GM13977 (cell line): Measurements from ENCODE around the gene GNG2.
A peak's percentile ranks its signal among the peaks of the same experiment; 100 is the strongest.

Source experiments
- DNase-seq: peaks from one replicate; pipeline ENCODE4 v3.0.0; 2012; ENCODE audit warnings: low spot score
- in situ Hi-C: fragments of 300-500 bp; cut with MboI; formaldehyde crosslinking; loops from one replicate; pipeline ENCODE4 v1.12.0; 2022; ENCODE audit warnings: low sequenced_read_pairs, low pct_unique_long_range_greater_than_20kb, mixed read lengths, inconsistent platforms; ENCODE audit not compliant: unreplicated experiment
- TF ChIP-seq, protein P1 (sequence below): IDR thresholded peaks from 2 replicates; pipeline ENCODE4 v1.5.1; 2012; ENCODE audit warnings: mild to moderate bottlenecking, control low read depth; ENCODE audit not compliant: insufficient read depth; ENCODE audit errors: extremely low read depth, missing control alignments

Gene GNG2

DNA sequence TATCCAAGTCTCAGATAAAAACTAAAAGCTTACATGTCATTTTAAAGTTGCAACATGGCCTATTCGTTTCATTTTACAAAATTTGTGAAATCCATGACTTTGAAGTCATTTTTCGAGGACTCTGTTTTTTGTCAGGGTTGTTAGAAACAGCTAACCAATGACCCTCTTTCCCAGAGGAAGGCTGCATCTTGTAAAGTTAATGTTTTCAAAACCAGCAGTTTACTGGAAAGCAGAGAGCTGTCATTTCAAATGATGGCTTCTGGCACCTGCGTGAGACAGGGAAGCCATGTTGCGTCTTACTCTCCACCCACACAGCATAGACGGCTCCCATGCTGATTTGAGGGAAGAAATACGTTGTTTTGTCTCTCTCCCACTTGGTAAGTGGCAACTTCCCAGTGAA, 78.8 kb downstream of the GNG2 start:
- in situ Hi-C loops = no loop called here
- DNase-seq = no peak
- TF ChIP-seq, protein P1, sequence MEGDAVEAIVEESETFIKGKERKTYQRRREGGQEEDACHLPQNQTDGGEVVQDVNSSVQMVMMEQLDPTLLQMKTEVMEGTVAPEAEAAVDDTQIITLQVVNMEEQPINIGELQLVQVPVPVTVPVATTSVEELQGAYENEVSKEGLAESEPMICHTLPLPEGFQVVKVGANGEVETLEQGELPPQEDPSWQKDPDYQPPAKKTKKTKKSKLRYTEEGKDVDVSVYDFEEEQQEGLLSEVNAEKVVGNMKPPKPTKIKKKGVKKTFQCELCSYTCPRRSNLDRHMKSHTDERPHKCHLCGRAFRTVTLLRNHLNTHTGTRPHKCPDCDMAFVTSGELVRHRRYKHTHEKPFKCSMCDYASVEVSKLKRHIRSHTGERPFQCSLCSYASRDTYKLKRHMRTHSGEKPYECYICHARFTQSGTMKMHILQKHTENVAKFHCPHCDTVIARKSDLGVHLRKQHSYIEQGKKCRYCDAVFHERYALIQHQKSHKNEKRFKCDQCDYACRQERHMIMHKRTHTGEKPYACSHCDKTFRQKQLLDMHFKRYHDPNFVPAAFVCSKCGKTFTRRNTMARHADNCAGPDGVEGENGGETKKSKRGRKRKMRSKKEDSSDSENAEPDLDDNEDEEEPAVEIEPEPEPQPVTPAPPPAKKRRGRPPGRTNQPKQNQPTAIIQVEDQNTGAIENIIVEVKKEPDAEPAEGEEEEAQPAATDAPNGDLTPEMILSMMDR = no peak

DNA sequence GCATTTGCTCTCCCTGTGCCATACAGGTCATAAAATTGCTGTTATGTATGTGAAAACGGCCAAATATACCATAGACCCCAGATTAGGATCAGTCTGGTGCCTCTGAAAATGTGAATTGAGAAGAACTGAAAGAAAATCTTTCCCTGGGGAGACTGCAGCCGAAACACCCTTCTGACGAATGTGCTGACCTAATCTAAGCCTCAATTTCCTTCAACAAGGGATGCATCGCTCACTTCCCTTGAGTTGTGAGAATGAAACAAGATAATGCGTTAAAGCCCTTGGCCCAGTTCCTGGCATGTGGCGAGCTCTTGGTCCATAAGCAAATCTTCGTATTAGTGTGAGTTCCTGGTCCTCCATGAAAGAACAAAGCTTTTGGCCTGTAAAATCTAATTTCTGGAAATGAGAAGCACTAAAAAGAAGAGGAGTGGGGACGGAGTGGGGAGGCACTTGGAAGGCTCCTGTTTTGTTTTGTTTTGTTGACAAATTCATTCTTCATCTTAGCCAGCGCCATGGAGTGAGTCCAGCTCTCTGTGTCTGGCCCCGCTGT, 79.4 kb downstream of the GNG2 start:
- peak; percentile 31 for DNase-seq
- in situ Hi-C loops = no loop called here
- TF ChIP-seq, protein P1 = no peak

DNA sequence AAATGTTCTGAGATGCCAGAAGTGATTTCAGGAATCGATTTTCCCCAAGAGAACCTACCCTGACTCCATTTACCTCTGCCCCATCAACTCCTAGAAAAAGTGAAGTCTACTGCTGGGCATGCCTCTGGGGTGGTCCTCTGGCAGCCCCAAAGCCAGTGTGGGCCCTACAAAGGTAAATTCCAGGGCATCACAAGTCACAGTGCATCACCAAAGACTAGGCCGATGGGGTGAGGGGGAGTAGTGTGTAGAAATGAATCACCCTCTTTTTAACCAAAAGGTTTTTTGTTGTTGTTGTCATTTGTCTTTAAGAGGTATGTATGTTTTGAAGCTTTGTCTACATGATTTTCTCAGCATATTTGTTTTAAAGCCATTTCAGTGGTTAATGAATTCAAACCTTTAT, 82.6 kb downstream of the GNG2 start:
- TF ChIP-seq, protein P1 = no peak
- in situ Hi-C loops = no loop called here
- DNase-seq = no peak

DNA sequence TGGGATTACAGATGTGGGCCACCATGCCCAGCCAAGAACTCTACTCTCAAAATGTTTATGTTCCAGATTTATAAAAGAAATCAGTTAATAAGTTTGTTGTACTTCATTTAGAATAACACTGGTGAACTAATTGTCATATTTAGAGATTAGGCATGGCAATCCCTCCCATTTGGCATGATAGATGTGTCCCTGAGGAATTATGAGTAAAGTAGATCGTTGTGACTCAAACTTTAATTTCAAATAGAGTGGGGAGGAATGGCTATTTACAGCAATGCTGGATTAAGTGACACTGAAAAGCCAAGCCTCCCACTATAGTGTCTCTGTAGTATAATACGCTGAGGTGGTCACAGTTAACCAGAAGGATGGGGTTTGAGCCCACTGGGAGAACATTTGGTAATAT, 89.6 kb downstream of the GNG2 start:
- DNase-seq = no peak
- TF ChIP-seq, protein P1 = no peak
- in situ Hi-C loops = no loop called here

DNA sequence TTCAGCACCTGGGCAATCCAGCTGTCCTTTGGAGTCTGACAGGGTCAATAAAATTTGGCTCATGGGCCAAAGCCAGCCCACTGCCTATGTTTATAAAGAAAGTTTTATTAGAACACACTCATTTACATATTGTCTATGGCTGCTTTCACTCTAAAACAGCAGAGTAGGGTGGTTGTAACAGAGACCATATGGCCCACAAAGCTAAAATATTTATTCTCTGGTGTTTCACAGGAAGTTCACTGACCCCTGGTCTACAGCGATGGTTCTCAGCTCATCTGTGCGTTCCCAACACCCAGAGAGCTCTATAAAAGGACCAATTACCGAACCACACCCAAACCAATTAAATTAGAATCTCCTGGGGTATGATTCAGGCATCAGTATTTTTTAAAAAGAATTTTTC, 91.2 kb downstream of the GNG2 start:
- TF ChIP-seq, protein P1 = no peak
- in situ Hi-C loops = no loop called here
- no peak for DNase-seq

DNA sequence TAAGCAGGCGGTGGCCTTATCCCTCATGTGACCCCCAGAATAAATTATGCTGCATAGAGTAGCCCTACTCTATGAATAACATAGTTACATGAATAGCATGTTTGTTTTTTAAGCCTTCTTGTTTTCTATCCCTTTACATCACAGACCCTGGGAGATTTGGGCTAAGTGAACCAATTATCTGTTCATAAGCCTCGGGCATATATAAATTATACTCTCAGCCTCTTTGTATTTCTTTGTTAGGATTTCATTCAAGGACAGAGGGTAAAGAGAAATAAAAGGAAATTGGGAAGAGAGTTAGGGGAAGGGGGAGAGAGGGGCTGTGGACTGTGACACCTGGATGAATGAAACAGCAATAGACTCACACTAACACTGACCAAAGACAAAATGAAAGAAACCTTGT, 93.6 kb downstream of the GNG2 start:
- in situ Hi-C loops = no loop called here
- TF ChIP-seq, protein P1 = no peak
- no peak for DNase-seq

DNA sequence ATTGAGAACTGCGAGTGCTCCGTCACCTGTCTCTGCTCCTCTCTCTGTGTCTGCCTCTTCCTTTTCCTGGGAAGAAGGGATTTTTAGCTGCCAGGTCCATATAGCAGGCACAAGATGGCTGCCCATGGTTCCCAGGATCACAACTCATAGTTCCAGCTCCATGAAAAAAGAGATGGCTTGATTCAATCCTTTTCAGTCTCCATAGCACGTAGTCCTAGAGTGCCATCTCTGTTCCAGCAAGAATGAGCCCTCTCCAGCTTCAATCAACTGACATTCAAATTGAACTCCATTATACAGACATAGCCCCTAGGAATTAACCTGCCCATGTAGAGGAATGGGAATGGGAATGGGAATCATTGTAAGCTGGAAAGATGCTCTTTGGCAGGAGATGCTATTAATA, 94.2 kb downstream of the GNG2 start:
- in situ Hi-C loops = no loop called here
- DNase-seq = no peak
- TF ChIP-seq, protein P1 = peak; percentile 26
